ENCODE measurements around the gene NUTM2D. TPM values are rescaled to one million over a fixed set of nuclear protein-coding genes. Genes with fewer than 3 reads are reported as not detected.
"Not testable (repeated sequence)": the region's sequence is repeated elsewhere in the genome, so short reads cannot be mapped to it uniquely, and the experiment has no call there.

Gene NUTM2D
- total RNA-seq, 4 donors from 2014 or later, result 1.8 to 7.0 (median 4.6) TPM

- 59 to 66% methylated on average over 3 of the region's 3 CpGs for WGBS, 2 donors
- H3K27me3 ChIP-seq; H3K9me3 ChIP-seq; intact Hi-C loops (cut with DNase I); H3K4me3 ChIP-seq (replicated peaks in 1 of 3); H3K4me1 ChIP-seq; DNase-seq; H3K27ac ChIP-seq; H3K36me3 ChIP-seq: not testable (repeated sequence)
Observed at GRCh38 chr10:87340411-87340810, 17.1 kb upstream of the NUTM2D start.

DNA sequence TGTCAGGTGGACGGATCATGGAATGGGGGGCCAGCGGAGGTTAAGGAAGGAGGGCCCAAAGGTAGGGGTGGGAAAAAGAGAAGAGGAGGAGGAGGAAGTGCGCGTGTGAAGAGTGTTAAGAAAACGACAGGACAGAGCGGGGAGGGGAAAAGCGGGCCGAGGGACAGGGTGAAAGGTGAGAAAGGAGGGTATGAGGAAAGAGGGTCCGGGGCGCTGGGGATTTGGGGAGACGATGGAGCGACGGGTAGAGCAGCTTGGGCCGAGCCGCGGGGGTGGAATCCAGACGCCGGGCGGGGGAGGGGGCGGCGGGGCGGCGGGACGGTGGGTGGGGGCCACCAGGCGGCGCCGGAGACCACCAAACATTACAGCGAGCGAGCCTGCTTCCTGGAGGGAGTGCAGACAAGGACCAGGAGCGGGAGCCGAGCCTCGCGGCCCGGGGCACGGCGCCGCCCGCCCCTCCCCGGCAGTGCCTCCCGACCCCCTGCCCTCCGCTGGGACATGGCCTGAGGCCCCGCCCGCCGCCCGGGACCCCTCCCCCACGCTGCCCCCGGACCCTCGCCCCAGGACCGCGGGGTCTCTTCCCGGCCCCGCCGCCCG, 15.9 kb upstream of the NUTM2D start:
- intact Hi-C loops (cut with DNase I); H3K36me3 ChIP-seq; H3K4me1 ChIP-seq; H3K27me3 ChIP-seq; H3K9me3 ChIP-seq: not testable (repeated sequence)
- peak in 1 of 2 donors; percentile 14 for DNase-seq
- peak overlapping the region in 2 of 3 donors; percentile 57 to 82 for H3K27ac ChIP-seq
- H3K4me3 ChIP-seq (replicated peaks in 1 of 3), result peak overlapping the region in 1 of 3 donors; percentile 41
- 0 to 3% methylated on average over 11 to 14 of the region's 54 CpGs for WGBS, 2 donors

DNA sequence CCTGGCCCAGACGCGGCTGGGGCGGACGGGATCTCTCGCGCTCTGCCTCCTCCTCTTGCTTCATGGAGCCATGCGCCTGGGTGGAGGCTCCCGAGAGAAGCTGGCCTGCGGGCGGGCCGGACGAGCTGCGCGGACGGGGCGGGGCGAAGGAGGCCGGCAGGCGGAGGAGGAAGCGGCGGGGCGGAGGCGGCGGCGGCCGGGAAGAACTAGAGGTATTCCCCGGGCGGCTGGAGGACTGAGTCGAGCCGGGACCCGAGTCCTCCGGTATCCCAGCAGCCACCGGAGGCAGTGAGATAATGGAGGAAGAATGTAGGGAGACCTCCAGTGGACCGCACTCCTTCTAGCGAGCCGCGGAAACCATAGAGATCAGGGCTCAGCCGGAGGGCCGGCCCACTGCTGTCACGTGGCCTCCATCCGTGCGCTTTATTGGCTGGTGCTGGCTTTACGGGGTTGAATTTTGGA, 15.3 kb upstream of the NUTM2D start:
- H3K27me3 ChIP-seq; H3K9me3 ChIP-seq; H3K36me3 ChIP-seq; intact Hi-C loops (cut with DNase I); H3K4me1 ChIP-seq: not testable (repeated sequence)
- Histone ChIP-seq H3K4me3 (replicated peaks in 1 of 3) (peak overlapping the region in 2 of 3 donors; percentile 32 to 37), H3K27ac (peak overlapping the region; percentile 81 to 82 (median 82))
- WGBS, 2 donors, result no CpG with 5 or more reads among the region's 43 CpGs
- peak; percentile 89 to 90 for DNase-seq

GRCh38 chr10:87342711-87343258, 14.8 kb upstream of the NUTM2D start:
- H3K9me3 ChIP-seq; H3K36me3 ChIP-seq; H3K4me1 ChIP-seq; intact Hi-C loops (cut with DNase I); H3K27me3 ChIP-seq: not testable (repeated sequence)
- 0% methylated on average over 1 of the region's 65 CpGs; no CpG with 5 or more reads in 1 of the 2 donors for WGBS, 2 donors
- TF ChIP-seq, protein P1, sequence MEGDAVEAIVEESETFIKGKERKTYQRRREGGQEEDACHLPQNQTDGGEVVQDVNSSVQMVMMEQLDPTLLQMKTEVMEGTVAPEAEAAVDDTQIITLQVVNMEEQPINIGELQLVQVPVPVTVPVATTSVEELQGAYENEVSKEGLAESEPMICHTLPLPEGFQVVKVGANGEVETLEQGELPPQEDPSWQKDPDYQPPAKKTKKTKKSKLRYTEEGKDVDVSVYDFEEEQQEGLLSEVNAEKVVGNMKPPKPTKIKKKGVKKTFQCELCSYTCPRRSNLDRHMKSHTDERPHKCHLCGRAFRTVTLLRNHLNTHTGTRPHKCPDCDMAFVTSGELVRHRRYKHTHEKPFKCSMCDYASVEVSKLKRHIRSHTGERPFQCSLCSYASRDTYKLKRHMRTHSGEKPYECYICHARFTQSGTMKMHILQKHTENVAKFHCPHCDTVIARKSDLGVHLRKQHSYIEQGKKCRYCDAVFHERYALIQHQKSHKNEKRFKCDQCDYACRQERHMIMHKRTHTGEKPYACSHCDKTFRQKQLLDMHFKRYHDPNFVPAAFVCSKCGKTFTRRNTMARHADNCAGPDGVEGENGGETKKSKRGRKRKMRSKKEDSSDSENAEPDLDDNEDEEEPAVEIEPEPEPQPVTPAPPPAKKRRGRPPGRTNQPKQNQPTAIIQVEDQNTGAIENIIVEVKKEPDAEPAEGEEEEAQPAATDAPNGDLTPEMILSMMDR (IDR thresholded peaks at IDR 0.05), result peak in 4 of 6 experiments; percentile 25 to 59 (median 42)
- TF ChIP-seq POLR2A (IDR thresholded peaks at IDR 0.05), result peak in 1 of 2 donors; percentile 51
- Histone ChIP-seq H3K27ac (peak overlapping the region; percentile 81 to 82 (median 82)), H3K4me3 (replicated peaks in 1 of 3) (peak overlapping the region in 2 of 3 donors; percentile 30 to 32)
- peak; percentile 83 to 85 for DNase-seq

DNA sequence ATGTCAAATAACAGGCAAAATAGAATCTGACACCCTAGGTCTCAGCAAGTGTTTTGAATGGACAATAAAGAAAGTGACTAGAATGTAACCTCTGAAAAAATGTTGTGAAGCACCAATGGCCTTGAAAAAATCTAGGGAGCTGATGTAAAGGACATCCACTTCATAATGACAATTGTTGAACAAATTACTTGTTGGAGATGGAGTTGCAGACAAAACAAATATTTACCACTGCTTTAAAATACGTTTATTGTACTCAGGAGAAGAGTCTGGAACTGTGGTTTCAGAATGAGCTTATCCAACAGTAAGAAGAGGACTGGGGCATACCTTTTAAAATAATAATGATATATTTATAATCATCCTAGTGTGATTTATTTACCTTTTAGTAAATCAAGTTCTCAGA, 11.8 kb upstream of the NUTM2D start:
- intact Hi-C loops (cut with DNase I); H3K36me3 ChIP-seq; H3K9me3 ChIP-seq; DNase-seq; H3K27me3 ChIP-seq; H3K4me3 ChIP-seq (replicated peaks in 1 of 3); H3K27ac ChIP-seq; H3K4me1 ChIP-seq: not testable (repeated sequence)
- 65 to 68% methylated on average over 1 of the region's 1 CpG for WGBS, 2 donors

- H3K36me3 ChIP-seq; H3K9me3 ChIP-seq; H3K4me3 ChIP-seq (replicated peaks in 1 of 3); H3K27me3 ChIP-seq; DNase-seq; H3K4me1 ChIP-seq; intact Hi-C loops (cut with DNase I); H3K27ac ChIP-seq: not testable (repeated sequence)
- WGBS, 2 donors, result 90 to 98% methylated on average over 2 of the region's 2 CpGs
Observed at GRCh38 chr10:87350161-87350560, 7.4 kb upstream of the NUTM2D start.

GRCh38 chr10:87352825-87353224, 4.7 kb upstream of the NUTM2D start:
- H3K9me3 ChIP-seq; DNase-seq; H3K27ac ChIP-seq; H3K4me3 ChIP-seq (replicated peaks in 1 of 3); H3K4me1 ChIP-seq; intact Hi-C loops (cut with DNase I); H3K36me3 ChIP-seq; H3K27me3 ChIP-seq: not testable (repeated sequence)
- 88 to 94% methylated on average over 3 of the region's 3 CpGs for WGBS, 2 donors

DNA sequence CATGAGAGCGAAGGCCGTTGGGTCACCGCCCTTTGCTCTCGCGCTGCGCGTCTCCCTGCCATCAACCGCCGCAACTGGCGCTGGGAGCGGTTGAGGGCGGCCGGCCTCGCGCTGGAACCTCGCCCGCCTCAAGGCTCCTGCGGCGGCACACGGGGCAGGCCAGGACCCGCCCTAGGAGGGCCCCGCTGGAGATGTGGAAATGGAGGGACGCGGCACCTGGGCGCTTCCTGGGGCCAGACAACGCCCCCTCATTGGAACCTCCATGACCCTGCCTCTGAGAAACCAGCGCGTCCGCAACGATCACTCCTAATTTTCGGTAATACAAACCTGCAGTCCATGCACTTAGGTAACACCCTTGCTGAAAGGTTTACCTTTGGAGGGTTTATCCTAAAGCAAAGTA, 2.4 kb upstream of the NUTM2D start:
- H3K4me1 ChIP-seq; H3K27ac ChIP-seq; H3K36me3 ChIP-seq; DNase-seq; H3K4me3 ChIP-seq (replicated peaks in 1 of 3); H3K9me3 ChIP-seq; intact Hi-C loops (cut with DNase I); H3K27me3 ChIP-seq: not testable (repeated sequence)
- 94% methylated on average over 11 of the region's 31 CpGs; no CpG with 5 or more reads in 1 of the 2 donors for WGBS, 2 donors

DNA sequence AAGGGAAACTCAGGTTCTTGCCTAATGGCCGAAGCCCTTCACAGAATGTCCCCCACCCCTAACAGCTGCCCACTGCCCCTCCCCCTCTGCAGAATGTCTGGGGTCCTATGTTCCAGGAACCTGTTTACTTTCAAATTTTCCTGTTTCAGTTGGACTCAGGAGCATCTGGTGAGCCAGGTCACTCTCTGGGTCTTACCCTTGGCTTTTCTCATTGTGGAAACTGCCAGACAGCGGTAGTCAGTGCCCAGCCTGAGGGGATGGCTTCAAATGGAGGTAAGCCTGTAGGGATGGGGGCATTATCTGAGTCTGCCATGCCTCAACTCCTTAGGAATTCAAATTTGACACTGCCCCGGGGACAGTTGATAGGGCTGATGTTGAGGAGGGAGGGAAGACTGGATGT, 615 bp downstream of the NUTM2D start:
- 93 to 100% methylated on average over 1 of the region's 3 CpGs for WGBS, 2 donors
- H3K36me3 ChIP-seq; H3K4me1 ChIP-seq; H3K27ac ChIP-seq; H3K4me3 ChIP-seq (replicated peaks in 1 of 3); intact Hi-C loops (cut with DNase I); H3K9me3 ChIP-seq; H3K27me3 ChIP-seq; DNase-seq: not testable (repeated sequence)

DNA sequence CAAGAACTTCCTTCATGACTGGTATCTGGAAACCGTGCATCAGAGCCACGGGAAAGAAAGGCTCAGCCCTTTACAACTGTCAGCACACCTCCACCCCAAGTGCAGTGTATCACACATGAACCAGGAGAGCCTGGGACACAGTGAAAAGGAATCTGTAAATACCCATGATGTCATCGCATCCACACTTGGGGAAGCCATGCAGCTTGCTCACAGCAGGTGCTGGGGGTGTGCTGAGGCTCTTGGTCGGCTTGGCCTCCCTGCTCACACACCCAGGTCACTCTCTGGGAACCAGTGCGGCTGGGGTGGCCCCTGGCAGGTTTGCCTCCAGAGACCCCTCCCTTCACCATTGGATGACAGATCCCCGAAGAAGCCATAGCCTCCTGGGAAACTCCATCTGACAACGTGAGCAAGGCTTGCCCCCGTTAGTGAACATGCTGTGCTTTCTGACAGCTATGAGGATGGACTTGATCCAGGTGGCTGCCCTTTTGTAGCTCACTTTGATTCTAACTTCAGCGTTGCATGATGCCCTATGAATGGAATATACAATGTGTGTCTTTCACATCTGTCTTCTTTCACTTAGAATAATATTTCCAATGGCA, 12.1 kb downstream of the NUTM2D start:
- H3K4me3 ChIP-seq (replicated peaks in 1 of 3); H3K9me3 ChIP-seq; H3K36me3 ChIP-seq; DNase-seq; H3K27ac ChIP-seq; H3K4me1 ChIP-seq; H3K27me3 ChIP-seq; intact Hi-C loops (cut with DNase I): not testable (repeated sequence)
- WGBS, 2 donors, result 92 to 96% methylated on average over 1 to 2 of the region's 9 CpGs

DNA sequence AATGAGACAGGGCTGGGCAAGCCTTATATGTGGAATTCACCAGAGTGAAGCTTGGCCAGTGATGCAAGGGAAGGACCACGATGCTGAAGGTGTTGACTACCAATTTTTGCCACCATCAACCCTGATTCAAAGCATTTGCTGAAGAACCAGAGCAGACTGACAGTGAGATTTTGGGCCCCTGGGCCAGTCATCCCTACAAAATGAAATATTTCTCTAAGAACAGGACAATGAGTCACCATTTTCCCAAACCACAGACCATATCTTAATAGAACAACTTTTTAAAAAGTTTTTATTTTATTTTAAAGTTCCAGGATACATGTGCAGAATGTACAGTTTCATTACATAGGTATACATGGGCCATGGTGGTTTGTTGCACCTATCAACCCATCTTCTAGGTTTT, 16.5 kb downstream of the NUTM2D start:
- not testable (repeated sequence) for DNase-seq
- WGBS, 2 donors, result 88 to 100% methylated on average over 1 of the region's 1 CpG

DNA sequence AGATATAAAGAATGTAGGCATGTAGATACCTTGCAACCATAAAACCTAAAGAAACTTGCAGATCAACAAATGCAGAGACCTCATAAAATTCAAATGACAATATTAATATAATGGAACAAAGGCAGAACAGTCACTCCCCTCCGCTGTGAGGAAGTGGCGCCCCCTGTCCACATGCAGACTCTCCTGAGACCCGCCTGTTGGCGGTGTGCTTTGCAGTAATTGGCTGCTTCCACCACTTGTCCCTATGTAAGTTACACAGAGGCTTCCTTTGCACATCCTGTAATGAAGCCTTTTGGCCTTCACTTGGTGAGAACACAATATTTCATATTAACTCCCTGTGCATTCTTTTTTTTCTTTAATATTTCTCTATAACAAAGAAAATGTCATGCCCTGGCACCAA, 21.6 kb downstream of the NUTM2D start:
- H3K9me3 ChIP-seq; H3K4me1 ChIP-seq; H3K4me3 ChIP-seq (replicated peaks in 1 of 3); intact Hi-C loops (cut with DNase I); H3K27ac ChIP-seq; H3K27me3 ChIP-seq; DNase-seq; H3K36me3 ChIP-seq: not testable (repeated sequence)
- 74 to 77% methylated on average over 2 to 4 of the region's 4 CpGs for WGBS, 2 donors

More for the DNA sequence above, 16.5 kb downstream of the NUTM2D start:
- H3K4me1 ChIP-seq; H3K27ac ChIP-seq; H3K9me3 ChIP-seq; H3K36me3 ChIP-seq; H3K27me3 ChIP-seq; intact Hi-C loops (cut with DNase I); H3K4me3 ChIP-seq (replicated peaks in 1 of 3): not testable (repeated sequence)

Measured in thyroid gland (tissue), 4 donors.